ENCODE results near the gene RNU1-2.
"Not testable (repeated sequence)": the region's sequence is repeated elsewhere in the genome, so short reads cannot be mapped to it uniquely, and the experiment has no call there.

The RNU1-2 gene

DNA sequence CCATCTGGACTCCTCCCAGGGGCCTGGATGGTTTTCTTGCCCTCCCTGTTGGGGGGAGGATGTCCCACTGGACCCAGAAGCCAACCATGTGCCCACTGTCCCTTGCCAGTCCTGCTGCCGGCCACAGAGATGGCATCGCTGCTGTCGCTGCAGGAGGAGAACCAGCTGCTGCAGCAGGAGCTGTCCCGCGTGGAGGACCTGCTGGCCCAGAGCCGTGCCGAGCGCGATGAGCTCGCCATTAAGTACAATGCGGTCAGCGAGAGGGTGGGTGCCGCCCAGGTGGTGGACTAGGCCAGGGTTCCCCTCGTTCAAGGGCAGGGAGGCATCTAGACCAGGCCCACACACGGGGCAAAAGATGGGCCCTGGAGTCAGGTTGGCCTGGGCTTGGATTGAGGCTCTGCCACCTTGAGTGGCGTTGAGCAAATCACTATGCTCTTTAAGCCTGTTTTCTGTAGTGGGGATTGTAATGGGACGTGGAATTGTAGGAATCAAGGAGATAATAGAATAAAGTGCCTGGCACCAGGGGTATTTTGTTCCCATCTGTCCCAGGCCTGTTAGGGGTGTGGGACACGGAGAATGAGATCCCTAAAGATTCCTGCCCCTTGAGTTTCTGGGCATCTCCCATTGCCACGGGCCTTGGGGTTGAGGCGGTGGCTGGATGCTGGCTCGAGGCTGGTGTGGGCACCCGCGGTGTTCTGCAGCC is 28.6 kb downstream of the RNU1-2 start:
- Mint-ChIP-seq H3K36me3 (ENCODE audit: low read depth) (no peaks in the 10 kb centered on the region), H3K9me3 (no peaks in the 10 kb centered on the region), H3K27me3 (ENCODE audit: low read depth) (no peaks in the 10 kb centered on the region), H3K27ac (no peak overlapping the region), H3K4me3 (no peak overlapping the region), H3K4me1 (ENCODE audit: low read depth) (peaks cover 12% of the 10 kb centered on the region)
- no peak for DNase-seq (ENCODE audit: low spot score)

DNA sequence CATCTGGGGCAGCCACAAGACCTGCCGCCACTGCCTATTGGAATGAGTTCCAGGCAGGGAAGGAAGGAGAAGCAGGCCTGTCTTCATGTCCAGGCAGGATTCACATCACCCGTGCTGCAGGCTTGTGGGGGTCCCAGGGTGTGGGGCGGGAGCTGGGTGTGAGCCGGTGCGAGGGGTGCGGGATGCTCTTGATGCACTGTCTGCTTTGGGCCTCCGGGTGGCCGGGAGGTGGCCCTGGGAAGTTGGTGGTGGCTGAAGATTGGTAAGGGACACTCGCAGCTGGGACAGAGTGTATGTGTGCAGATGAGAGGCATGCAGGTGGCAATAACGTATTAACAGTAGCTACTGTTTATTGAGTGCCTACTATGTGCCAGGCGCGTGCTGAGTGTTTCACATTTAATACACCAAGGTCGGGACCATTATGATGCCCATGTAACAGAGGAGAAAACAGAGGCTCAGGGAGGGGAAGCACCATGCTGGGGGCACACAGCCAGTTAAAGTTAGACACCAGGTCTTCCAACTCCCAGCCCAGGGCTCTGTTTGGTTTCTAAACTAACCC is 29.2 kb downstream of the RNU1-2 start:
- peaks cover 12% of the 10 kb centered on the region for H3K4me1 Mint-ChIP-seq (ENCODE audit: low read depth)
- H3K27ac Mint-ChIP-seq = no peak overlapping the region
- no peak overlapping the region for H3K4me3 Mint-ChIP-seq
- H3K9me3 Mint-ChIP-seq = no peaks in the 10 kb centered on the region
- no peaks in the 10 kb centered on the region for H3K27me3 Mint-ChIP-seq (ENCODE audit: low read depth)
- no peak for DNase-seq (ENCODE audit: low spot score)
- H3K36me3 Mint-ChIP-seq (ENCODE audit: low read depth) = no peaks in the 10 kb centered on the region

DNA sequence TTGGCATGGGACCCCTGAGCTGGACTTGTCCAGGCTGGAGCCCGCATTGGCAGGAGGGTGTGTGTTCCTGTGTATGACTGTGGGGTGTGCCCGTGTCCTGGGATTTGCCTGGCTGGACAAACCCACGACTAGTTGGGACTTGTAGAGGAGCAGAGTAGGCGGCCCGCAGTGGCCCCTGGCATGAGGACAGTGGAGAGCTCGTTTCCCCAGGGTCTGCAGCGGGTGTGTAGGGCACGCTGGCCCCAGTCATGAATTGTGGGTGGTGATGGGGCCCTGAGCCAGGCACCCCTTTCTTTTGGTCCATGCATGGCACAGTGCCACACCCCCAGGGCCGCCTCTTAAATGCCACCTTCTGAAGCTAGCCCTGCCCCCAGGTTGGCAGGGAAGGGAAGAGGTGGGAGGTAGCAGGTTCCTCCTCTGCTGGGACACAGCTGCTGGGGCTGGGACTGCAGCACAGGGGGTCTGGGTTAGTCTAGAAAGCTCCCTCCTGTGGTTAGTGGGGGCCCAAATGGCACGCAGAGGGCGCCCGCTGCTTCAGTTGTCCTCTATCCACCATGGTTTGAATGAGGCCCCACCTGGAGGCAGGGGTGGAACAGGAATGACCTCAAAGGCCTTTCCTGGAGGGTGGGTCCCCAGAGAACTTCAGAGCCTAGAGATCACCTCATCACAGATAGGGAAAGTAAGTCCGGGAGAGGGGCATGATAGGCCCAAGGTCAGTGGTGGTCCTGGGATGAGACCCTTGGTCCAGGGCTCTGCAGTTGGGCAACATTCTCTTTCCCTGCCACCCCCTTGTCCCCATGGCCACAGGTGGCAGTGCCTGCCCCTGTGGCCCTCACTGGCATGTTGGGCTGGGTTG is 30.1 kb downstream of the RNU1-2 start:
- no peaks in the 10 kb centered on the region for H3K36me3 Mint-ChIP-seq (ENCODE audit: low read depth)
- H3K27me3 Mint-ChIP-seq (ENCODE audit: low read depth) = no peaks in the 10 kb centered on the region
- DNase-seq (ENCODE audit: low spot score) = no peak
- no peak overlapping the region for H3K4me3 Mint-ChIP-seq
- H3K9me3 Mint-ChIP-seq = no peaks in the 10 kb centered on the region
- H3K27ac Mint-ChIP-seq = no peak overlapping the region
- H3K4me1 Mint-ChIP-seq (ENCODE audit: low read depth) = peaks cover 12% of the 10 kb centered on the region

DNA sequence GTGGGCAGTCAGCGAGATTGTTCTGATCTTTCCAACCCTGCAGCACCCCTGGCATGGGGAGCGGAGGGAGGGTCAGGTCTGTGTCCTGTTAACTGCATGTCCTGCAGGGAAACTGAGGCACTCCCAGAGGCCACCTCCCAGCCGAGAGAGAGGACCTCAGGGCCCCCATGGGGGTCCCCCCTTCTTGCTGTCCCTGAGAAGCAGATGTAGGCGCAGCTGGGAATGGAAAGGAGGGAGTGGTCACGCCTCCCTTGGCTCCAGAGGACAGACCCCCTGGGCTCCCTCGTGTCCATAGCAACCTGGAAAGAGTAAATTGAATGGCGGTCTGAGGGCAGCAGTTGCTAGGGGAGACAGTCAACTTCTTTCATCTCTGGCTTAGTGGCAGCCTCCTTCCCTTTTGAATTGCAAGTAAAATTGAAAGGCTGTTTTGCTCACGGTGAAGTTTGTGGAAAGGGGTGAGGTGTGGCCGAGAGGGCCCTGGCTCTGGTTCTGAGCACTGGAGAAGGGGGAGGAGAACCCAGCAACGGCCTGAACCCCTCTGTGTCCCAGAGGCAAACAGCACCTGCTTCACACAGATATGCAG is 30.8 kb downstream of the RNU1-2 start:
- Mint-ChIP-seq H3K36me3 (ENCODE audit: low read depth) (no peaks in the 10 kb centered on the region), H3K27me3 (ENCODE audit: low read depth) (no peaks in the 10 kb centered on the region), H3K4me1 (ENCODE audit: low read depth) (peaks cover 8% of the 10 kb centered on the region), H3K9me3 (no peaks in the 10 kb centered on the region), H3K4me3 (no peak overlapping the region), H3K27ac (no peak overlapping the region)
- DNase-seq (ENCODE audit: low spot score) = no peak

DNA sequence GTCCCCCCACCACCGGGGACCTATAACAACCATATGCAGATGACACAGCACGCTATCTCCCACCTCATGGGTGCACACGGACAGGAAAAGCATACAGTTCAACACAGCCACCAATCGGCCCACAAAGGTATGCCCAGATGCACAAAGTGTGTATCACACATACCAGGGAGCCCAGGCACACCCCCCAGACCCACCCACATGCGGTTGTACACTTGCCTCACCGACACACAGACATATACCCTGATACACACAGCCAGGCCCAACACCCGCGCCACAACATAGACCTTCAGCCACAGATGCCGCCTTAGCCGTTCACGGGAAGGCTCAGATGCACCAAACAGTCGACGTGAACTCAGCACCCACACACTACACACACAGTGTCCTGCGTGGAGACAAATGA is 31.5 kb downstream of the RNU1-2 start:
- no peak overlapping the region for H3K4me3 Mint-ChIP-seq
- no peaks in the 10 kb centered on the region for H3K36me3 Mint-ChIP-seq (ENCODE audit: low read depth)
- no peak for DNase-seq (ENCODE audit: low spot score)
- H3K4me1 Mint-ChIP-seq (ENCODE audit: low read depth) = peaks cover 4% of the 10 kb centered on the region
- H3K27ac Mint-ChIP-seq = no peak overlapping the region
- no peaks in the 10 kb centered on the region for H3K9me3 Mint-ChIP-seq
- no peaks in the 10 kb centered on the region for H3K27me3 Mint-ChIP-seq (ENCODE audit: low read depth)

DNA sequence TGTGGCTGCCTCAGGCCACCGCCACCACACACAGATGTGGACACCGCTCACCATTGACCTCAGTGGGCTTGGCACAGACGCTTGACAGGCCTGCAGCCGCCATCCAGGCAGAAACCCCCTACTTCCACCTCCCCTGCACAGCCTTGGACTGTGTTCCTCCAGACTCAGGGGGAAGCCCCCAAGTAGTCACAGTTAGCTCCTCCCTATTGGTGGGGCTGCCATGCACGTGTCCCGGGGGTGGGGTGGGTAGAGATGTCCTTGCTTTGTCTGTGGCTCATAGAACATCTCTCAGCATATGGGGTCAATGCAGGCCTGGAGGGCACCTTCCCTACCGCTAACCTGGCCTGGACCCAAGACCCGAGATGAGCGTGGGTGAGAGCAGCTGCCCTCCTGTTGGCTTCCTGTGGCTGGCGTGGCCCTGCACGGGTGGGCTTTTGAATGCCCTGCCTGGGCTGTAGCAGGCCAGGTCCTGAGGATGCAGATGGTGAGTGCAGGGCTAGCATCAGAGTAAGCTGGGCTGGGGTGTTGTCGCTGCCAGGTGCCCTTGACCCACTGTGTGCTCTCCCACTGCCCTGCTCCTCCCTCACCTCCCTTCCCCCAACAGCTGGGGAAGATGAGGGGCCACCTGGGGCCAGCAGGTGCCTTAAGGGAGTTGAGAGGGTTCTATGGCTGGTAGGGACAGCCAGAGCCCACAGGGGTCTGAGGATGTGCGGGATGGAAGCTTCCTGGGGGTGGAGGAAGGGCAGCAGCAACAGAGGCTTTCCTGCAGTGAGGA is 32.1 kb downstream of the RNU1-2 start:
- peaks cover 4% of the 10 kb centered on the region for H3K4me1 Mint-ChIP-seq (ENCODE audit: low read depth)
- H3K27ac Mint-ChIP-seq = peak overlapping the region; percentile 14
- DNase-seq (ENCODE audit: low spot score) = no peak
- no peaks in the 10 kb centered on the region for H3K36me3 Mint-ChIP-seq (ENCODE audit: low read depth)
- no peaks in the 10 kb centered on the region for H3K27me3 Mint-ChIP-seq (ENCODE audit: low read depth)
- H3K4me3 Mint-ChIP-seq = no peak overlapping the region
- H3K9me3 Mint-ChIP-seq = no peaks in the 10 kb centered on the region

DNA sequence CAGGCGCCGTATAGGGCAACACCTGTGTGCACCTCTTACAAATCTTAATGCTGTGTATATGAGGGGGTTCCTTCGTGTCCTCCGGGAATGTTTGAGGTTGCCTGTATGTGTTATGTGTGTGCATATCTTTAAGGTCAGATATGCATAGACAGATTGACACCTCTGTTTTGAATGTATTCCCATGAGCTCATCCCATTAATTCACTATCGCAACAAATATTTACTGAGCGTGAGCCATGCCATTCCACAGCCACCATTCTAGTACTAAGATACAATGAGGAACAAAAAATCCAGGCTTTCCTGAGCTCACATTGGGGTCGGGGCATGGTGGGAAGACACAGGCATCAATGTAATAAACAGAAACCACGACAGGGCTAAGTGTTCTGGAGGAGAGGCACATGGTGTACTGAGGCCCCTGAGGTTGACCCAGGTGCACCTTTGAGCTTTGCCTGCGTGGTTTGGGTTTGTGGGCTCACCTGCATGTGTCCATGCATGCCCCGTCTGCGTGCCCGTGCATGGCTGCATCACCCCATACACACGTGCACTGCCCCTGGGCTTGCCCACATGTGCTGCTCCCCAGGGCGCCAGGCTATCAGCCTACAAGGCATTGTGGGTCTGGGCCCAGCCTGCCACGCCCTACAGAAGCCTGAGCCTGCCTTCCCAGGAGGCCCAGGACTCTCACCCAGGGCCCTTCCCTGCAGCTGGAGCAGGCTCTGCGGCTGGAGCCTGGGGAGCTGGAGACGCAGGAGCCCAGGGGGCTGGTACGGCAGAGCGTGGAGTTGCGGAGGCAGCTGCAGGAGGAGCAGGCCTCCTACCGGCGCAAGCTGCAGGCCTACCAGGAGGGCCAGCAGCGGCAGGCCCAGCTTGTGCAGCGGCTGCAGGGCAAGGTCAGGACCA is 33.6 kb downstream of the RNU1-2 start:
- not testable (repeated sequence) for H3K4me3 Mint-ChIP-seq; H3K36me3 Mint-ChIP-seq (ENCODE audit: low read depth); H3K27me3 Mint-ChIP-seq (ENCODE audit: low read depth); H3K27ac Mint-ChIP-seq; H3K9me3 Mint-ChIP-seq; H3K4me1 Mint-ChIP-seq (ENCODE audit: low read depth); DNase-seq (ENCODE audit: low spot score)

DNA sequence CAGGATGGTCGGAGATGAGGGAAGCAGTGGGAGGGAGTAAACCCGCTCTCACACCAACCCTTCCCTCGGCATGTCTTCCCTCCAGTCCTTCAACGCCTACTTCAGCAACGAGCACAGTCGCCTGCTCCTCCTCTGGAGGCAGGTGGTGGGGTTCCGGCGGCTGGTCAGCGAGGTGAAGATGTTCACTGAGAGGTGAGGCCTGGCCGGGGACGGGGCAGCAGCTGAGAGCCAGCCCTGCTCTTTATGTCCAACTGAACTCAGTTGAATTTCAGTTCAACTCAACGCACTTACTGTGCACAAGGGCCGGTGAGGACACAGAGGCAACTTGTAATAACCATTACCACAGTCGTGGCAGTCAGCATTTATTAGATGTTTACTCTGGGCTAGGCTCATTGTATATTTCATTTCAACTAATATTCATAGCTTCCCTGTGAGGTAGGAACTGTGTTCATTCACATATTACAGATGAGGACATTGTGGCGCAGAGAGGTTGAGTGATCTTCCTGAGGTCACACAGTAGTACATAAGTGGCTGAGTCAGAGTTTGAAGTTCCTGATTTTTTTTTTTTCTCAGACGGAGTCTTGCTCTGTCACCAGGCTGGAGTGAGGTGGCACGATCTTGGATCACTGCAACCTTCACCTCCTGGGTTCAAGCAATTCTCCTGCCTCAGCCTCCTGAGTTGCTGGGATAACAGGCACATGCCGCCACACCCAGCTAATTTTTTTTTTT is 35.6 kb downstream of the RNU1-2 start:
- H3K36me3 Mint-ChIP-seq (ENCODE audit: low read depth); H3K27ac Mint-ChIP-seq; H3K9me3 Mint-ChIP-seq; H3K27me3 Mint-ChIP-seq (ENCODE audit: low read depth); H3K4me3 Mint-ChIP-seq; DNase-seq (ENCODE audit: low spot score); H3K4me1 Mint-ChIP-seq (ENCODE audit: low read depth): not testable (repeated sequence)

DNA sequence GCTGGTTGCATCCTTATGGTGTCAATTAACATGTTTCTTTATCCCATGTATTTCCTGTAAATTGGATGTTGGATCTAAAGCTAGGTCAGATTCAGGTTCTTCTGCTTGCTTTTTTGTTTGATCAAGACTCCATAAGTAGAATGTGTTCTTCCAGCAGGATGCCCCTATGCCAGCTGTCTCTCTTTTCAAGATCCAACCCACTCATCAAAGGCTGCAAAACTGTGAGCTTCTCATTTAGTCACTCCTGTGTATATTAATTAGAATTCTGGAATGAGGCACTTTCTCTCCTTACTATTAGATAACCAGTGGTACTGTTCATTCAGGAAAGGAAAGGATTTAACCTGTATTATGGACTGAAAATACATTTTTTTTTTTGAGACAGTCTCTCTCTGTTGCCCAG is 38.2 kb downstream of the RNU1-2 start:
- H3K4me1 Mint-ChIP-seq (ENCODE audit: low read depth); H3K9me3 Mint-ChIP-seq; H3K27ac Mint-ChIP-seq; H3K36me3 Mint-ChIP-seq (ENCODE audit: low read depth); H3K4me3 Mint-ChIP-seq; H3K27me3 Mint-ChIP-seq (ENCODE audit: low read depth); DNase-seq (ENCODE audit: low spot score): not testable (repeated sequence)

DNA sequence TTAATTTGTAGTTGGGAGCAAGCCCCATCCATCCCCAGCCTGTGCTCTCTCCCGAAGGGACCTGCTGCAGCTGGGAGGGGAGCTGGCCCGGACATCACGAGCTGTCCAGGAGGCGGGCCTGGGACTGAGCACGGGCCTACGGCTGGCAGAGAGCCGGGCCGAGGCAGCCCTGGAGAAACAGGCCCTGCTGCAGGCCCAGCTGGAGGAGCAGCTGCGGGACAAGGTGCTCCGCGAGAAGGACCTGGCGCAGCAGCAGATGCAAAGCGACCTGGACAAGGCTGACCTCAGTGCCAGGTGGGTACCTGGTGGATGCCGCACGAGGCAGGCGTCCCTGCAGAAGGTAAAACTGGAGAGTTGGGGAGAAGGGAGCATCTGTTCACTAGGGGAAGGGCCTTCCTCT is 40.8 kb downstream of the RNU1-2 start:
- H3K27me3 Mint-ChIP-seq (ENCODE audit: low read depth); DNase-seq (ENCODE audit: low spot score); H3K9me3 Mint-ChIP-seq; H3K27ac Mint-ChIP-seq; H3K4me1 Mint-ChIP-seq (ENCODE audit: low read depth); H3K4me3 Mint-ChIP-seq; H3K36me3 Mint-ChIP-seq (ENCODE audit: low read depth): not testable (repeated sequence)

DNA sequence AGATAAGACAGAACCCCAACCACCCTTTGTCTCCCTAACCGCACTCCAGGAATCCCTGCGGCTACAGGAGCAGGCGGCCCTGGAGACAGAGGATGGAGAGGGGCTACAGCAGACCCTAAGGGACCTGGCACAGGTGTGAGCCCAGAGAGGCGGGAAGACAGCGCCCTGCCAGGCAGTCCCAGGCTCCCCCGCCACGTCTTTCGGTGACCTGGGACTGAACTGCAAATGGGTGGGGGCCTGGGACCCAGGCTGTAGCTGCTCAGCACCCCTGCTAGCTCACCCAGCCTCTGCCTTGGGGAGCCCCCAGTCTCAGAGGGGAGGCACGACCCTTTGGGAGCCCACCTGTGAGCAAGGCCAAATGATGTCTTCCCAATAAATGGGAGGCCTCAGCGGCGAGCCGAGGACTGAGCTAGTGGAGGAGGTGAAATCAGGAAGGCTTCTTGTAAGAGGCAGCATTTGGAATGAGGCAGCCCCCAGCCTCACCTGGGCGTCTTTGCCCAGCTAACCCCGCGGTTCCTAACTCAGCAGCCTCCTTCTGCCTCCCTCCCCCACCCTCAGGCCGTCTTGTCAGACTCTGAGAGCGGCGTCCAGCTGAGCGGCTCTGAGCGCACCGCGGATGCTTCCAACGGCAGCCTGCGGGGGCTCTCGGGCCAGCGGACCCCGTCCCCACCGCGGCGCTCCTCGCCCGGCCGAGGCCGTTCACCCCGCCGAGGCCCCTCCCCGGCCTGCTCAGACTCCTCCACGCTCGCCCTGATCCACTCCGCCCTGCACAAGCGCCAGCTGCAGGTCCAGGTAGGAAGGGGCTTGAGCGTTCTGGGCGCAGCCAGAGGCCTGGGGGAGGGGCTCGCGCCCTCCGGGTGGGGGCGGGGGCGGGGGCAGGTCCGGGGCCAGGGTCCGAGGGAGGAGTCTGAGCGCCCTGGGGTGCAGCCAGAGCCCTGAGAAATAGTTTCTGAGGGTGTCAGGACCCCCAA is 42.9 kb downstream of the RNU1-2 start:
- H3K4me1 Mint-ChIP-seq (ENCODE audit: low read depth) = no peaks in the 10 kb centered on the region
- no peaks in the 10 kb centered on the region for H3K27me3 Mint-ChIP-seq (ENCODE audit: low read depth)
- no peaks in the 10 kb centered on the region for H3K9me3 Mint-ChIP-seq
- H3K36me3 Mint-ChIP-seq (ENCODE audit: low read depth) = no peaks in the 10 kb centered on the region
- H3K4me3 Mint-ChIP-seq = no peak overlapping the region
- H3K27ac Mint-ChIP-seq = no peak overlapping the region
- DNase-seq (ENCODE audit: low spot score) = no peak

Measured in T-helper 2 cell treated with Interferon-gamma antibody and Interleukin-4, amounts not matched to agents 5 μg/mL and 100 μg/mL, for 36 hours (primary cell).